ENCODE results near the gene KIRREL3.

DNA sequence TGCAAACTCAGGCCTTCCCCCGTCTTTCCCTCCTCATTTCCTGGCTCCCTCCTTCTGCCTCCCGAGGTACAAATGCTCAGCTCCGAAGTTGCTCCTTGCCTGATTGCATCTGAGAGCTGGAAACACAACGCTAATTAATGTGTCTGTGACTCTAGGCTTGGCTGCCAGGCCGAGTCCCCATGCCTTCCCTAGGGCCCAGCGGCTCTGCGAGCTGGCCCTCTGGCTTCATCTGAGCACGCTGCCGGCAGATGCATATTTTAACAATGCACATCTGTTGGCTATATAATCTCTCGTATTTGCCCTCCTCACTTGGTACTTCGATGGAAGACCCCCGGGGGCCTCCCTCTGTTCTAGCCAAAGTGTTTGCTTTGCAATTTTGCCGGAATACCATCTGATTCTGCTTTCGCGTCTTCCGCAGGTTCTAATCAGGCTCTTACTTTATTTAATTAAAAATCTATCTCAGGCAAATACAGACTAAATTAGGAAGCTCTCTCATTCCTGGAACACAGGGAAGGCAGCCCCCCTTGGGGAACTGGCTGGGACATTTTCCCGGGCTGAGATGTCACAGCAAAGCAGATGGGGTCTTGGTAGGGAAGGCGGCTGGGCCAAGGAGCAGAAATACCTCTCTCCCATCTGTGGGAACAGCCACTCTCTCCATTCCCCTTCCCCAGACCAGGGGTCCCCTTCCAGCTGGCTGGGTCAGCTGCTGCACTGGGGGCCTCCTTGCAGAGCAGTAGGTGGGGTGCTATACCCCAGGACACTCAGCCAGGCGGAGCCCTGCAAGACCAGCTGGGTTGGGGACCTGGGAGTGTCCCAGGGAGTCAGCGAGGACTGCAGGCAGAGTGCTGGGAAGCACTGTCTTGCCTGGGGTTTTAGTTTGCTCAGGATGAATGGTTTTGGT lies 482.2 kb downstream of the KIRREL3 start:
- TF ChIP-seq EZH2 (IDR thresholded peaks at IDR 0.05; ENCODE audit: insufficient read depth, poor library complexity, severe bottlenecking) = no peak
- TF ChIP-seq EZH2phosphoT487 (IDR thresholded peaks at IDR 0.05; ENCODE audit: insufficient read depth, low read depth) = no peak
